Measurements from ENCODE around the gene SLC13A3. TPM values are rescaled to one million over a fixed set of nuclear protein-coding genes. Genes with fewer than 3 reads are reported as not detected.

Gene SLC13A3
- polyA plus RNA-seq, 2 donors, result 0.22 to 0.45 TPM

- no peaks in the 10 kb centered on the region for H3K9me3 ChIP-seq (ENCODE audit: control insufficient read depth in 2 of 2, insufficient read depth in 1 of 2, low read depth in 1 of 2, low read length in 1 of 2)
- no peak overlapping the region for H3K27ac ChIP-seq (ENCODE audit: low read depth in 2 of 2, low read length in 1 of 2)
- no peak overlapping the region for H3K4me3 ChIP-seq (ENCODE audit: low read depth in 1 of 2, low read length in 2 of 2)
- 69 to 74% methylated on average over 8 of the region's 8 CpGs for WGBS, 2 donors
- no peaks in the 10 kb centered on the region for H3K27me3 ChIP-seq (ENCODE audit: control insufficient read depth in 1 of 2, insufficient read depth in 2 of 2, low read length in 2 of 2)
- H3K36me3 ChIP-seq (ENCODE audit: control insufficient read depth in 2 of 2, insufficient read depth in 2 of 2, low read length in 1 of 2), result no peaks in the 10 kb centered on the region
- H3K4me1 ChIP-seq (ENCODE audit: control insufficient read depth in 2 of 2, insufficient read depth in 2 of 2, low read length in 1 of 2), result peaks cover 0 to 2% of the 10 kb centered on the region in 2 donors
Measured at GRCh38 chr20:46557231-46557956, 93.9 kb downstream of the SLC13A3 start.

GRCh38 chr20:46555370-46555956, 95.8 kb downstream of the SLC13A3 start:
- WGBS, 2 donors, result 82 to 89% methylated on average over 4 of the region's 4 CpGs
- no peak overlapping the region for H3K4me3 ChIP-seq (ENCODE audit: low read depth in 1 of 2, low read length in 2 of 2)
- no peaks in the 10 kb centered on the region for H3K9me3 ChIP-seq (ENCODE audit: control insufficient read depth in 2 of 2, insufficient read depth in 1 of 2, low read depth in 1 of 2, low read length in 1 of 2)
- H3K27me3 ChIP-seq (ENCODE audit: control insufficient read depth in 1 of 2, insufficient read depth in 2 of 2, low read length in 2 of 2), result no peaks in the 10 kb centered on the region
- H3K4me1 ChIP-seq (ENCODE audit: control insufficient read depth in 2 of 2, insufficient read depth in 2 of 2, low read length in 1 of 2), result peaks cover 0 to 2% of the 10 kb centered on the region in 2 donors
- H3K36me3 ChIP-seq (ENCODE audit: control insufficient read depth in 2 of 2, insufficient read depth in 2 of 2, low read length in 1 of 2), result no peaks in the 10 kb centered on the region
- no peak overlapping the region for H3K27ac ChIP-seq (ENCODE audit: low read depth in 2 of 2, low read length in 1 of 2)

- no peaks in the 10 kb centered on the region for H3K36me3 ChIP-seq (ENCODE audit: control insufficient read depth in 2 of 2, insufficient read depth in 2 of 2, low read length in 1 of 2)
- 51 to 52% methylated on average over 3 of the region's 3 CpGs for WGBS, 2 donors
- H3K27ac ChIP-seq (ENCODE audit: low read depth in 2 of 2, low read length in 1 of 2), result no peak overlapping the region
- peaks cover 0 to 2% of the 10 kb centered on the region in 2 donors for H3K4me1 ChIP-seq (ENCODE audit: control insufficient read depth in 2 of 2, insufficient read depth in 2 of 2, low read length in 1 of 2)
- no peaks in the 10 kb centered on the region for H3K9me3 ChIP-seq (ENCODE audit: control insufficient read depth in 2 of 2, insufficient read depth in 1 of 2, low read depth in 1 of 2, low read length in 1 of 2)
- H3K4me3 ChIP-seq (ENCODE audit: low read depth in 1 of 2, low read length in 2 of 2), result no peak overlapping the region
- no peaks in the 10 kb centered on the region for H3K27me3 ChIP-seq (ENCODE audit: control insufficient read depth in 1 of 2, insufficient read depth in 2 of 2, low read length in 2 of 2)
Measured at GRCh38 chr20:46554828-46555227, 96.4 kb downstream of the SLC13A3 start.

- H3K27me3 ChIP-seq (ENCODE audit: control insufficient read depth in 1 of 2, insufficient read depth in 2 of 2, low read length in 2 of 2), result no peaks in the 10 kb centered on the region
- H3K36me3 ChIP-seq (ENCODE audit: control insufficient read depth in 2 of 2, insufficient read depth in 2 of 2, low read length in 1 of 2), result no peaks in the 10 kb centered on the region
- no peaks in the 10 kb centered on the region for H3K9me3 ChIP-seq (ENCODE audit: control insufficient read depth in 2 of 2, insufficient read depth in 1 of 2, low read depth in 1 of 2, low read length in 1 of 2)
- H3K27ac ChIP-seq (ENCODE audit: low read depth in 2 of 2, low read length in 1 of 2), result no peak overlapping the region
- H3K4me1 ChIP-seq (ENCODE audit: control insufficient read depth in 2 of 2, insufficient read depth in 2 of 2, low read length in 1 of 2), result peaks cover 0 to 2% of the 10 kb centered on the region in 2 donors
- WGBS, 2 donors, result 86 to 90% methylated on average over 3 of the region's 3 CpGs
- H3K4me3 ChIP-seq (ENCODE audit: low read depth in 1 of 2, low read length in 2 of 2), result no peak overlapping the region
Measured at GRCh38 chr20:46553926-46554325, 97.3 kb downstream of the SLC13A3 start.

- H3K27ac ChIP-seq (ENCODE audit: low read depth in 2 of 2, low read length in 1 of 2), result no peak overlapping the region
- WGBS, 2 donors, result 64 to 68% methylated on average over 4 of the region's 4 CpGs
- no peak overlapping the region for H3K4me3 ChIP-seq (ENCODE audit: low read depth in 1 of 2, low read length in 2 of 2)
Measured at GRCh38 chr20:46552460-46553420, 98.5 kb downstream of the SLC13A3 start.

GRCh38 chr20:46551522-46552381, 99.5 kb downstream of the SLC13A3 start:
- no peaks in the 10 kb centered on the region for H3K4me1 ChIP-seq (ENCODE audit: control insufficient read depth in 2 of 2, insufficient read depth in 2 of 2, low read length in 1 of 2)
- no peak overlapping the region for H3K27ac ChIP-seq (ENCODE audit: low read depth in 2 of 2, low read length in 1 of 2)
- no peaks in the 10 kb centered on the region for H3K9me3 ChIP-seq (ENCODE audit: control insufficient read depth in 2 of 2, insufficient read depth in 1 of 2, low read depth in 1 of 2, low read length in 1 of 2)
- H3K4me3 ChIP-seq (ENCODE audit: low read depth in 1 of 2, low read length in 2 of 2), result no peak overlapping the region
- H3K27me3 ChIP-seq (ENCODE audit: control insufficient read depth in 1 of 2, insufficient read depth in 2 of 2, low read length in 2 of 2), result no peaks in the 10 kb centered on the region
- WGBS, 2 donors, result 76 to 78% methylated on average over 12 of the region's 12 CpGs
- H3K36me3 ChIP-seq (ENCODE audit: control insufficient read depth in 2 of 2, insufficient read depth in 2 of 2, low read length in 1 of 2), result no peaks in the 10 kb centered on the region

More at GRCh38 chr20:46552460-46553420, 98.5 kb downstream of the SLC13A3 start:
- Histone ChIP-seq H3K27me3 (ENCODE audit: control insufficient read depth in 1 of 2, insufficient read depth in 2 of 2, low read length in 2 of 2) (no peaks in the 10 kb centered on the region), H3K4me1 (ENCODE audit: control insufficient read depth in 2 of 2, insufficient read depth in 2 of 2, low read length in 1 of 2) (no peaks in the 10 kb centered on the region), H3K9me3 (ENCODE audit: control insufficient read depth in 2 of 2, insufficient read depth in 1 of 2, low read depth in 1 of 2, low read length in 1 of 2) (no peaks in the 10 kb centered on the region), H3K36me3 (ENCODE audit: control insufficient read depth in 2 of 2, insufficient read depth in 2 of 2, low read length in 1 of 2) (no peaks in the 10 kb centered on the region)

- H3K27ac ChIP-seq (ENCODE audit: low read depth in 2 of 2, low read length in 1 of 2), result no peak within 1 kb of the TSS
- no peaks in the 10 kb centered on the region for H3K36me3 ChIP-seq (ENCODE audit: control insufficient read depth in 2 of 2, insufficient read depth in 2 of 2, low read length in 1 of 2)
- H3K9me3 ChIP-seq (ENCODE audit: control insufficient read depth in 2 of 2, insufficient read depth in 1 of 2, low read depth in 1 of 2, low read length in 1 of 2), result no peaks in the 10 kb centered on the region
- 60 to 65% methylated on average over 9 of the region's 9 CpGs for WGBS, 2 donors
- no peaks in the 10 kb centered on the region for H3K27me3 ChIP-seq (ENCODE audit: control insufficient read depth in 1 of 2, insufficient read depth in 2 of 2, low read length in 2 of 2)
- no peak within 1 kb of the TSS for H3K4me3 ChIP-seq (ENCODE audit: low read depth in 1 of 2, low read length in 2 of 2)
- H3K4me1 ChIP-seq (ENCODE audit: control insufficient read depth in 2 of 2, insufficient read depth in 2 of 2, low read length in 1 of 2), result no peaks in the 10 kb centered on the region
Measured at GRCh38 chr20:46550461-46550860, 100.8 kb downstream of the SLC13A3 start, which contains the start of gene OCSTAMP. Gene OCSTAMP, minus strand, starts transcription at chr20:46550654. Its CDS starts 94 bp downstream, at chr20:46550560.

GRCh38 chr20:46549188-46549972, 101.9 kb downstream of the SLC13A3 start:
- no peaks in the 10 kb centered on the region for H3K4me1 ChIP-seq (ENCODE audit: control insufficient read depth in 2 of 2, insufficient read depth in 2 of 2, low read length in 1 of 2)

More at GRCh38 chr20:46549188-46549972, 101.9 kb downstream of the SLC13A3 start:
- H3K9me3 ChIP-seq (ENCODE audit: control insufficient read depth in 2 of 2, insufficient read depth in 1 of 2, low read depth in 1 of 2, low read length in 1 of 2), result no peaks in the 10 kb centered on the region
- 86 to 89% methylated on average over 4 of the region's 4 CpGs for WGBS, 2 donors
- H3K36me3 ChIP-seq (ENCODE audit: control insufficient read depth in 2 of 2, insufficient read depth in 2 of 2, low read length in 1 of 2), result no peaks in the 10 kb centered on the region
- H3K27me3 ChIP-seq (ENCODE audit: control insufficient read depth in 1 of 2, insufficient read depth in 2 of 2, low read length in 2 of 2), result no peaks in the 10 kb centered on the region
- H3K27ac ChIP-seq (ENCODE audit: low read depth in 2 of 2, low read length in 1 of 2), result no peak overlapping the region
- H3K4me3 ChIP-seq (ENCODE audit: low read depth in 1 of 2, low read length in 2 of 2), result no peak overlapping the region
